Vagina (tissue), 2 donors: ENCODE measurements around the gene KIR3DL3. TPM values are rescaled to one million over a fixed set of nuclear protein-coding genes. Genes with fewer than 3 reads are reported as not detected.
"Not testable (repeated sequence)": the region's sequence is repeated elsewhere in the genome, so short reads cannot be mapped to it uniquely, and the experiment has no call there.

Experiments
- DNase-seq, 2 donors: peaks; one replicate each; pipeline ENCODE4 v3.0.0-alpha.2; 2017; ENCODE audit errors: extremely low spot score in 2 of 2
- H3K27ac ChIP-seq: fragments of 200-600 bp; sonication (generic); one replicate; pipeline ENCODE4 v1.5.1; 2019
- H3K27me3 ChIP-seq: fragments of 200-600 bp; sonication (generic); one replicate; pipeline ENCODE4 v1.5.1; 2019
- H3K36me3 ChIP-seq, 2 donors: fragments of 200-600 bp; sonication (generic); one replicate each; pipeline ENCODE4 v1.5.1; 2017 to 2019
- H3K4me1 ChIP-seq: fragments of 200-600 bp; sonication (generic); one replicate; pipeline ENCODE4 v1.5.1; 2019
- H3K4me3 ChIP-seq, 2 donors: fragments of 200-600 bp; sonication (generic); 1 replicate in 1 of 2; 2 replicates in 1 of 2; pipeline ENCODE4 v1.5.1; 2016 to 2019
- H3K9me3 ChIP-seq: fragments of 200-600 bp; sonication (generic); one replicate; pipeline ENCODE4 v1.5.1; 2019
- POLR2A ChIP-seq, 2 donors: fragments of 450-650 bp; IDR thresholded peaks; one replicate each; pipeline ENCODE4 v1.6.1; 2017; ENCODE audit warnings: antibody characterized with exemption in 2 of 2, mild to moderate bottlenecking in 2 of 2, moderate library complexity in 2 of 2
- POLR2AphosphoS5 ChIP-seq, 2 donors: sonication (generic); formaldehyde crosslinking; IDR thresholded peaks; one replicate each; pipeline ENCODE4 v1.9.0; 2017; ENCODE audit warnings: antibody characterized with exemption in 2 of 2, mild to moderate bottlenecking in 2 of 2, low read depth in 1 of 2; ENCODE audit not compliant: insufficient read depth in 1 of 2
- intact Hi-C: fragments of 100-400 bp; cut with DNase I; formaldehyde crosslinking; loops from one replicate; pipeline ENCODE4 v1.15.1; 2023
- total RNA-seq: library from RNA; depleted of rRNA; stranded (reverse); fragments of >200 nt; gene quantifications from one replicate; pipeline ENCODE4 v1.2.3, GENCODE V29; 2016
- TF ChIP-seq, protein P1 (sequence below), 3 experiments: fragments of 450-650 bp in 2 of 3; fragments of 200-600 bp in 1 of 3; sonication (generic) in 1 of 3; IDR thresholded peaks; one replicate each; pipeline ENCODE4 v1.5.1; 2017 to 2019; ENCODE audit warnings: antibody characterized with exemption in 3 of 3, mild to moderate bottlenecking in 2 of 3, moderate library complexity in 2 of 3

The KIR3DL3 gene
- total RNA-seq, 1 donor from 2014 or later, result not detected

DNA sequence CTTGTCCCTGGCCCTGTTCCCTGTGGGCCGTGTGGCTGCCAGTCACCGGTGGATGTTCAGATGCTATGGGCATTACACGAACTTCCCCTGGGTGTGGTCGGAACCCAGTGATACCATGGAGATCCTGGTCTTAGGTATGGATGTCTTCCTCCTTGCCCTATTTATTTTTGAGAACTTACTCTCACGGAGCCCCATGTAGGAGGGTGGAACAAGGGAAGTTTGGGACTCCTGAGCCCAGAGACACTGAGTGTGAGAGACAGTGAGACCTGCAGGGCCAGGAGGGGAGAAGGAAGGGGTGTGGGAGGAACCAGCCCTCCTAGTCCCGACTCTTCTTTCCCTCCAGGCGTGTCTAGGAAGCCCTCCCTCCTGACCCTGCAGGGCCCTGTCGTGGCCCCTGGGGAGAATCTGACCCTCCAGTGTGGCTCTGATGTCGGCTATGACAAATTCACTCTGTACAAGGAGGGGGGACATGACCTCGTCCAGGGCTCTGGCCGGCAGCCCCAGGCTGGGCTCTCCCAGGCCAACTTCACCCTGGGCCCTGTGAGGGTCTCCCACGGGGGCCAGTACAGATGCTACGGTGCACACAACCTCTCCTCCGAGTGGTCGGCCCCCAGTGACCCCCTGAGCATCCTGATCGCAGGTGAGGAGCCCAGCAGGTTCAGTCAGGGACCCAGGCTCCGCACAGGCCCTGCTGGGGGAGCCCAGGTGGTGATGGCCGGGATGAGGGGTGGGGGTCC lies 14.9 kb upstream of the KIR3DL3 start:
- Histone ChIP-seq H3K27ac (no peak overlapping the region), H3K9me3 (no peaks in the 10 kb centered on the region), H3K4me3 (no peak overlapping the region), H3K4me1 (no peaks in the 10 kb centered on the region), H3K27me3 (no peaks in the 10 kb centered on the region), H3K36me3 (no peaks in the 10 kb centered on the region)
- TF ChIP-seq POLR2AphosphoS5 (IDR thresholded peaks at IDR 0.05; ENCODE audit: insufficient read depth in 1 of 2, low read depth in 1 of 2) (no peak), POLR2A (IDR thresholded peaks at IDR 0.05) (no peak)
- TF ChIP-seq, protein P1, sequence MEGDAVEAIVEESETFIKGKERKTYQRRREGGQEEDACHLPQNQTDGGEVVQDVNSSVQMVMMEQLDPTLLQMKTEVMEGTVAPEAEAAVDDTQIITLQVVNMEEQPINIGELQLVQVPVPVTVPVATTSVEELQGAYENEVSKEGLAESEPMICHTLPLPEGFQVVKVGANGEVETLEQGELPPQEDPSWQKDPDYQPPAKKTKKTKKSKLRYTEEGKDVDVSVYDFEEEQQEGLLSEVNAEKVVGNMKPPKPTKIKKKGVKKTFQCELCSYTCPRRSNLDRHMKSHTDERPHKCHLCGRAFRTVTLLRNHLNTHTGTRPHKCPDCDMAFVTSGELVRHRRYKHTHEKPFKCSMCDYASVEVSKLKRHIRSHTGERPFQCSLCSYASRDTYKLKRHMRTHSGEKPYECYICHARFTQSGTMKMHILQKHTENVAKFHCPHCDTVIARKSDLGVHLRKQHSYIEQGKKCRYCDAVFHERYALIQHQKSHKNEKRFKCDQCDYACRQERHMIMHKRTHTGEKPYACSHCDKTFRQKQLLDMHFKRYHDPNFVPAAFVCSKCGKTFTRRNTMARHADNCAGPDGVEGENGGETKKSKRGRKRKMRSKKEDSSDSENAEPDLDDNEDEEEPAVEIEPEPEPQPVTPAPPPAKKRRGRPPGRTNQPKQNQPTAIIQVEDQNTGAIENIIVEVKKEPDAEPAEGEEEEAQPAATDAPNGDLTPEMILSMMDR (IDR thresholded peaks at IDR 0.05), result no peak
- intact Hi-C loops, result no loop called here
- DNase-seq, result no peak

DNA sequence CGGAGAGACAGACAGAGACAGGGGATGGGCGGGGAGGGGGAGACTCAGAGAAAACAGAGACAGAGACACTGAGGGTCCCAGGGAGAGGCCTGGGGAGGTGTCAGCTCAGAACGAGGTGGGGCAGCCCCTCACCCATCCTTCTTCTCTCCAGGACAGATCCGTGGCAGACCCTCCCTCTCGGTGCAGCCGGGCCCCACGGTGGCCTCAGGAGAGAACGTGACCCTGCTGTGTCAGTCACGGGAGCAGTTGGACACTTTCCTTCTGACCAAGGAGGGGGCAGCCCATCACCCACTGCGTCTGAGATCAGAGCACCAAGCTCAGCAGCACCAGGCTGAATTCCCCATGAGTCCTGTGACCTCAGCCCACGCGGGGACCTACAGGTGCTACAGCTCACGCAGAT lies 14.3 kb upstream of the KIR3DL3 start:
- intact Hi-C loops, H3K9me3 ChIP-seq: not testable (repeated sequence)

DNA sequence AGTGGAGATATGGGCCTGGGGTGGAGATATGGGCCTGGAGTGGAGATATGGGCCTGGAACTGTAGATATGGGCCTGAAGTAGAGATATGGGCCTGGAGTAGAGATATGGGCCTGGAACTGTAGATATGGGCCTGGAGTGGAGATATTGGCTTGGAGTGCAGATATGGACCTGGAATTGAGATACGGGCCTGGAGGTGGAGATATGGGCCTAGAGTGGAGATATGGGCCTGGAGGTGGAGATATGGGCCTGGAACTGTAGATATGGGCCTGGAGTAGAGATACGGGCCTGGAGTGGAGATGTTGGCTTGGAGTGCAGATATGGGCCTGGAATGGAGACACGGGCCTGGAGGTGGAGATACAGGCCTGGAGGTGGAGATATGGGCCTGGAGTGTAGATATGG lies 402 bp downstream of the KIR3DL3 start:
- H3K4me3 ChIP-seq, result no peak overlapping the region
- no peaks in the 10 kb centered on the region for H3K27me3 ChIP-seq
- DNase-seq, result peak; percentile 40 to 42
- H3K27ac ChIP-seq, result no peak overlapping the region
- intact Hi-C loops, result no loop called here
- TF ChIP-seq POLR2A (IDR thresholded peaks at IDR 0.05) (no peak), POLR2AphosphoS5 (IDR thresholded peaks at IDR 0.05; ENCODE audit: insufficient read depth in 1 of 2, low read depth in 1 of 2) (no peak)
- TF ChIP-seq, protein P1 (IDR thresholded peaks at IDR 0.05), result no peak
- H3K9me3 ChIP-seq, result no peaks in the 10 kb centered on the region
- no peaks in the 10 kb centered on the region for H3K4me1 ChIP-seq
- H3K36me3 ChIP-seq, result no peaks in the 10 kb centered on the region

More for the DNA sequence above, 14.3 kb upstream of the KIR3DL3 start:
- not testable (repeated sequence) for DNase-seq, H3K27me3 ChIP-seq, H3K4me3 ChIP-seq, H3K27ac ChIP-seq, H3K4me1 ChIP-seq, H3K36me3 ChIP-seq

DNA sequence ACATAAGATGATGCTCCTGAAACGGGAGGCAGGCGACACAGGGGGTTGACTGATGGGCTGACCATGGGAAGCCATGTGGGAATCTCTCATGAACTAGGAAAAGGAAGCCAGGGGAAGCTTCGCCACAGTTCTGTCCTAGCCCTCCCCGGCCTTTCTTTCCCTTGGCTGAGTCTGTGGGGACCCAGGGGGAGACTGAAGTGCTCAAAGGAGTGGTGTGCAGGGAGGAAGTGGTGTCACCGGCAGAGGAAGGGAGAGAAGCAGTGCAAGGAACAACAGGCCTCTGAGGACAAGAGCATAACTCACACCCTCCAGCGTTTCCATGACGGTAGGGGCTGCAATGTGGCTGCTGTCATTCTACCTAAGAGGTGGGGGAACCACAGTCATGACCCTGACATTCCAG lies 1.1 kb downstream of the KIR3DL3 start:
- peak in 1 of 2 donors; percentile 55 for DNase-seq

DNA sequence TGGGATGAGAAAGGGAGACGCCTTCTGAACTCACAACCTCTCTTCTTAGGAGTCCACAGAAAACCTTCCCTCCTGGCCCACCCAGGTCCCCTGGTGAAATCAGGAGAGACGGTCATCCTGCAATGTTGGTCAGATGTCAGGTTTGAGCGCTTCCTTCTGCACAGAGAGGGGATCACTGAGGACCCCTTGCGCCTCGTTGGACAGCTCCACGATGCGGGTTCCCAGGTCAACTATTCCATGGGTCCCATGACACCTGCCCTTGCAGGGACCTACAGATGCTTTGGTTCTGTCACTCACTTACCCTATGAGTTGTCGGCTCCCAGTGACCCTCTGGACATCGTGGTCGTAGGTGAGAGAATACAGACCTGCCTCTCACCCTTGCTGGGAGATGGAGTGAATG lies 3.3 kb downstream of the KIR3DL3 start:
- Histone ChIP-seq H3K4me3 (no peak overlapping the region), H3K27ac (no peak overlapping the region), H3K9me3 (no peaks in the 10 kb centered on the region), H3K36me3 (no peaks in the 10 kb centered on the region), H3K27me3 (no peaks in the 10 kb centered on the region), H3K4me1 (no peaks in the 10 kb centered on the region)
- intact Hi-C loops, result no loop called here
- DNase-seq, result peak in 1 of 2 donors; percentile 67
- TF ChIP-seq POLR2A (IDR thresholded peaks at IDR 0.05) (no peak), POLR2AphosphoS5 (IDR thresholded peaks at IDR 0.05; ENCODE audit: insufficient read depth in 1 of 2, low read depth in 1 of 2) (no peak)
- TF ChIP-seq, protein P1 (IDR thresholded peaks at IDR 0.05), result no peak

More for the DNA sequence above, 1.1 kb downstream of the KIR3DL3 start:
- intact Hi-C loops, result no loop called here
- no peaks in the 10 kb centered on the region for H3K9me3 ChIP-seq
- no peaks in the 10 kb centered on the region for H3K27me3 ChIP-seq
- no peak overlapping the region for H3K4me3 ChIP-seq
- no peaks in the 10 kb centered on the region for H3K4me1 ChIP-seq
- H3K36me3 ChIP-seq, result no peaks in the 10 kb centered on the region
- TF ChIP-seq POLR2AphosphoS5 (IDR thresholded peaks at IDR 0.05; ENCODE audit: insufficient read depth in 1 of 2, low read depth in 1 of 2) (no peak), POLR2A (IDR thresholded peaks at IDR 0.05) (no peak)
- TF ChIP-seq, protein P1 (IDR thresholded peaks at IDR 0.05), result no peak
- H3K27ac ChIP-seq, result no peak overlapping the region
